Lower leg skin (tissue), 4 donors: ENCODE data around the gene SHMT1. TPM values are rescaled to one million over a fixed set of nuclear protein-coding genes. Genes with fewer than 3 reads are reported as not detected.
"Not testable (repeated sequence)": the region's sequence is repeated elsewhere in the genome, so short reads cannot be mapped to it uniquely, and the experiment has no call there.

Experiments
- DNase-seq, 2 donors: peaks; one replicate each; pipeline ENCODE4 v3.0.0-alpha.2; 2019; ENCODE audit warnings: low spot score in 2 of 2
- H3K4me3 ChIP-seq: fragments of 200-600 bp; sonication (generic); 2 replicates; pipeline ENCODE4 v1.5.1; 2017; ENCODE audit warnings: mild to moderate bottlenecking, low read depth; ENCODE audit not compliant: poor library complexity, severe bottlenecking
- CTCF ChIP-seq, 3 donors: fragments of 450-650 bp; IDR thresholded peaks; one replicate each; pipeline ENCODE4 v1.5.1; 2016; ENCODE audit warnings: antibody characterized with exemption in 3 of 3, mild to moderate bottlenecking in 3 of 3, moderate library complexity in 2 of 3
- POLR2A ChIP-seq, 2 donors: fragments of 450-650 bp; IDR thresholded peaks; one replicate each; pipeline ENCODE4 v1.6.1; 2016 to 2017; ENCODE audit warnings: antibody characterized with exemption in 2 of 2, mild to moderate bottlenecking in 1 of 2, moderate library complexity in 1 of 2
- WGBS, 2 donors: methylation state at CpG; one replicate each; pipeline ENCODE4 v1.1.5; 2018; 5-methylcytosine and 5-hydroxymethylcytosine counted together
- intact Hi-C: fragments of 100-400 bp; cut with DNase I; formaldehyde crosslinking; loops from one replicate; pipeline ENCODE4 v1.15.0; 2023; ENCODE audit warnings: low total_unique reads
- total RNA-seq, 4 donors: library from RNA; depleted of rRNA; stranded (reverse); fragments of >200 nt; gene quantifications; one replicate each; pipeline ENCODE4 v1.1.0, GENCODE V29; 2016

SHMT1 gene
- total RNA-seq, 4 donors from 2014 or later: 49.2 to 63.8 (median 54.6) TPM

GRCh38 chr17:18379246-18380146 is 16.1 kb upstream of the SHMT1 start:
- 56 to 68% methylated on average over 11 to 16 of the region's 16 CpGs for WGBS, 2 donors
- no peak overlapping the region for H3K4me3 ChIP-seq
- intact Hi-C loops: no loop called here
- no peak for DNase-seq
- TF ChIP-seq POLR2A (IDR thresholded peaks at IDR 0.05) (no peak), CTCF (IDR thresholded peaks at IDR 0.05) (no peak)

DNA sequence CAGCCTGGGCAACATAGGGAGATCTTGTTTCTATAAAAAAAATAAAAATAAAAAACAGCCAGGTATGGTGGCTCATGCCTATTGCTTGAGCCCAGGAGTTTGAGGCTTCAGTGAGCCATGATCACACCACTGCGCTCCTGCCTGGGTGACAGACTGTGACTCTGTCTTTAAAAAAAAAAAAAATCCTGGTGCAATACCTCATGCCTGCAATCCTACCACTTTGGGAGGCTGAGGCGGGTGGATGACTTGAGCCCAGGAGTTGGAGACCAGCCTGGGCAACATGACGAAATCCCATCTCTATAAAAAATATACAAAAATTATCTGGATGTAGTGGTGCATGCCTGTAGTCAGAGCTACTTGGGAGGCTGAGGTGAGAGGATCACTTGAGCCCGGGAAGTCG is 15.3 kb upstream of the SHMT1 start:
- intact Hi-C loops, DNase-seq, H3K4me3 ChIP-seq: not testable (repeated sequence)
- 64 to 66% methylated on average over 5 of the region's 5 CpGs for whole genome bisulfite sequencing, 2 donors

DNA sequence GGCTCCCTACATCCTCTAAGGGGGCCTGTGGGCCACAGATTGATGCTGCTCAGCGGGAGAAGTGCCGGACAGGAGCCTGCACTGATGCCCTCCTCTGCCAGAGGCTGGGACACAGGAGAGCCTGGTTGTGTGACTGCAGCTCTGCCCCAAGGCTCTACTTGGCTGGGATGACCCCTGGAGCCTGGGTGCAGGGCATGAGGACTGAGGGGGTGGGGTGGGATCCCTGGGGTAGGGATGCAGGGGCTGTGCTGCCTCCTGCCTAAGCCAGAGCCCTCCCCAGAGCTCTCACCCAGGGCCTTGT is 14.8 kb upstream of the SHMT1 start:
- no peak overlapping the region for H3K4me3 ChIP-seq
- intact Hi-C loops: no loop called here
- DNase-seq: no peak
- WGBS, 2 donors: 70 to 76% methylated on average over 2 of the region's 2 CpGs
- TF ChIP-seq POLR2A (IDR thresholded peaks at IDR 0.05): no peak
- TF ChIP-seq CTCF (IDR thresholded peaks at IDR 0.05): no peak

GRCh38 chr17:18377437-18378204 is 14.3 kb upstream of the SHMT1 start, which contains the start of gene EVPLL:
EVPLL (plus strand) TSS chr17:18377778; CDS start chr17:18380938, 3,160 bp downstream.
- WGBS, 2 donors: 36 to 46% methylated on average over 12 to 18 of the region's 20 CpGs
- intact Hi-C loops: no loop called here
- no peak for TF ChIP-seq POLR2A (IDR thresholded peaks at IDR 0.05)
- TF ChIP-seq CTCF (IDR thresholded peaks at IDR 0.05): no peak
- no peak within 1 kb of the TSS for H3K4me3 ChIP-seq
- peak; percentile 79 to 92 for DNase-seq

DNA sequence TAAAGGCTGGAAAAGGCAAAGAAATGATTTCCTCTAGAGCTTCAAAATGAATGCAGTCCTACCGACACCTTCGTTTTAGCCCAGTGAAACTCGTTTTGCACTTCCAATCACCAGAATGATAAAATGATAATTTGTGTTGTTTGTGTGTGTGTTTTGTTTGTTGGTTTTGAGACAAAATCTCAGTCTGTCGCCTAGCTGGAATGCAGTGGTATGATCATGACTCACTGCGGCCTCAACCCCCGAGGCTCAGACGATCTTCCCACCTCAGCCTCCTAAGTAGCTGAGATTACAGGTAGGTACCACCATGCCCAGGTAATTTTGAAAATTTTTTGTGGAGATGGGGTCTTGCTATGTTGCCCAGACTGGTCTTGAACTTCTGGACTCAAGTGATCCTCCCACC is 10.9 kb upstream of the SHMT1 start:
- WGBS, 2 donors: 81 to 82% methylated on average over 7 of the region's 7 CpGs
- TF ChIP-seq CTCF (IDR thresholded peaks at IDR 0.05) (no peak), POLR2A (IDR thresholded peaks at IDR 0.05) (no peak)

DNA sequence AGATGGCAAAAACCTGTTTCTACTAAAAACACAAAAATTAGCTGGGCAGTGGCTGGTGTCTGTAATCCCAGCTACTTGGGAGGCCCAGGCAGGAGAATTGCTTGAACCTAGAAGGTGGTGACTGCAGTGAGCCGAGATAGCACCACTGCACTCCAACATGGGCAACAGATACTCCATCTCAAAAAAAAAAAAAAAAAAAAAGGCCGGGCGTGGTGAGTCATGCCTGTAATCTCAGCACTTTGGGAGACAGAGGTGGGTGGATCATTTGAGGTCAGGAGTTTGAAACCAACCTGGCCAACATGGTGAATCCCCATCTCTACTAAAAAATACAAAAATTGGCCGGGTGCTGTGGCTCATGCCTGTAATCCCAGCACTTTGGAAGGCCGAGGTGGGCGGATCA is 9.8 kb upstream of the SHMT1 start:
- DNase-seq, intact Hi-C loops, H3K4me3 ChIP-seq: not testable (repeated sequence)
- 68 to 70% methylated on average over 6 of the region's 6 CpGs for WGBS, 2 donors

More for the DNA sequence above, 10.9 kb upstream of the SHMT1 start:
- intact Hi-C loops: no loop called here
- DNase-seq: no peak
- no peak overlapping the region for H3K4me3 ChIP-seq
